G401 (cell line): ENCODE results near the gene RAB3D. TPM values are rescaled to one million over a fixed set of nuclear protein-coding genes. Genes with fewer than 3 reads are reported as not detected.

Source experiments
- DNase-seq: peaks from one replicate; pipeline ENCODE4 v3.0.0-alpha.2; 2015; ENCODE audit warnings: low spot score
- in situ Hi-C: cut with HindIII; loops from 2 replicates; pipeline ENCODE4 v1.10.0; 2016; ENCODE audit warnings: low sequenced_read_pairs, mixed read lengths
- total RNA-seq: library from RNA; depleted of rRNA; stranded (reverse); fragments of >200 nt; shearing (Covaris generic); gene quantifications from 2 replicates; pipeline ENCODE4 v1.2.3, GENCODE V29; 2014; rRNA removed

The RAB3D gene
- total RNA-seq, 1 experiment from 2014 or later: 18.2 TPM

GRCh38 chr19:11278670-11279069 lies 60.8 kb downstream of the RAB3D start:
- no peak for DNase-seq
- in situ Hi-C loops: no loop called here

- no peak for DNase-seq
- in situ Hi-C loops: no loop called here
Measured at GRCh38 chr19:11274533-11275086, 64.8 kb downstream of the RAB3D start.

- in situ Hi-C loops: no loop called here
- DNase-seq: no peak
Measured at GRCh38 chr19:11273989-11274388, 65.5 kb downstream of the RAB3D start.

- in situ Hi-C loops: no loop called here
- no peak for DNase-seq
Measured at GRCh38 chr19:11273296-11273695, 66.2 kb downstream of the RAB3D start.

Other genes with a start within 250 kb of the RAB3D start
- 74.0 and 74.7 TPM in 2 replicates for gene SPC24, start 183.9 kb downstream of the RAB3D start, total RNA-seq
- gene KANK2, start 142.1 kb downstream of the RAB3D start, total RNA-seq: 122 and 129 TPM in 2 replicates
- gene ANGPTL8, start 100.0 kb downstream of the RAB3D start, total RNA-seq: not detected in 2 replicates
- 12.2 and 23.6 TPM in 2 replicates for gene DOCK6, start 77.1 kb downstream of the RAB3D start, total RNA-seq
- not detected in 2 replicates for gene TSPAN16, start 43.5 kb downstream of the RAB3D start, total RNA-seq
- 363 and 408 TPM in 2 replicates for gene TMEM205, start 6.6 kb upstream of the RAB3D start, total RNA-seq
- 2.6 TPM in 2 replicates for gene CCDC159, start 6.9 kb upstream of the RAB3D start, total RNA-seq
- 8.1 and 11.5 TPM in 2 replicates for gene PLPPR2, start 15.8 kb upstream of the RAB3D start, total RNA-seq
- gene SWSAP1, start 35.0 kb upstream of the RAB3D start, total RNA-seq: 6.2 and 6.3 TPM in 2 replicates
- 20.3 and 20.9 TPM in 2 replicates for gene EPOR, start 44.7 kb upstream of the RAB3D start, total RNA-seq
- not detected in 2 replicates for gene RGL3, start 79.7 kb upstream of the RAB3D start, total RNA-seq
- 1.7 and 6.1 TPM in 2 replicates for gene ODAD3, start 95.5 kb upstream of the RAB3D start, total RNA-seq
- gene PRKCSH, start 96.0 kb upstream of the RAB3D start, total RNA-seq: 116 and 141 TPM in 2 replicates
- gene ELAVL3, start 141.4 kb upstream of the RAB3D start, total RNA-seq: 0.43 and 2.4 TPM in 2 replicates
- 10.2 and 21.8 TPM in 2 replicates for gene ZNF653, start 166.2 kb upstream of the RAB3D start, total RNA-seq
- 104 and 109 TPM in 2 replicates for gene ECSIT, start 189.5 kb upstream of the RAB3D start, total RNA-seq
- 28.0 and 34.3 TPM in 2 replicates for gene CNN1, start 199.2 kb upstream of the RAB3D start, total RNA-seq
- 54.0 and 57.8 TPM in 2 replicates for gene ELOF1, start 219.6 kb upstream of the RAB3D start, total RNA-seq
- not detected in 2 replicates for gene ACP5, start 238.0 kb upstream of the RAB3D start, total RNA-seq